Nephron (organoid): ENCODE measurements around the gene OAS3.

Experiments used
- H3K27ac Mint-ChIP-seq, 3 experiments: 2 replicates each; pipeline ENCODE4 v1.8.0; 2020; ENCODE audit warnings: mixed read lengths in 3 of 3, mild to moderate bottlenecking in 2 of 3, moderate library complexity in 1 of 3
- H3K27me3 Mint-ChIP-seq: 2 replicates; pipeline ENCODE4 v1.8.0; 2021; ENCODE audit warnings: low read depth, mild to moderate bottlenecking, moderate library complexity, mixed read lengths
- H3K36me3 Mint-ChIP-seq: 2 replicates; pipeline ENCODE4 v1.8.0; 2020; ENCODE audit warnings: low read depth, mixed read lengths
- H3K4me1 Mint-ChIP-seq: 2 replicates; pipeline ENCODE4 v1.8.0; 2020; ENCODE audit warnings: mixed read lengths
- H3K4me3 Mint-ChIP-seq, 3 experiments: 2 replicates each; pipeline ENCODE4 v1.8.0; 2020; ENCODE audit warnings: mild to moderate bottlenecking in 3 of 3, mixed read lengths in 3 of 3, moderate library complexity in 2 of 3
- H3K9me3 Mint-ChIP-seq: 2 replicates; pipeline ENCODE4 v1.8.0; 2020; ENCODE audit warnings: mixed read lengths
- TF ChIP-seq, protein P1 (sequence below), 3 experiments: fragments of 200-600 bp; sonication (generic); IDR thresholded peaks; one replicate each; pipeline ENCODE4 v1.5.0; 2021; ENCODE audit warnings: antibody characterized with exemption in 3 of 3; ENCODE audit not compliant: unreplicated experiment in 3 of 3

OAS3 gene

DNA sequence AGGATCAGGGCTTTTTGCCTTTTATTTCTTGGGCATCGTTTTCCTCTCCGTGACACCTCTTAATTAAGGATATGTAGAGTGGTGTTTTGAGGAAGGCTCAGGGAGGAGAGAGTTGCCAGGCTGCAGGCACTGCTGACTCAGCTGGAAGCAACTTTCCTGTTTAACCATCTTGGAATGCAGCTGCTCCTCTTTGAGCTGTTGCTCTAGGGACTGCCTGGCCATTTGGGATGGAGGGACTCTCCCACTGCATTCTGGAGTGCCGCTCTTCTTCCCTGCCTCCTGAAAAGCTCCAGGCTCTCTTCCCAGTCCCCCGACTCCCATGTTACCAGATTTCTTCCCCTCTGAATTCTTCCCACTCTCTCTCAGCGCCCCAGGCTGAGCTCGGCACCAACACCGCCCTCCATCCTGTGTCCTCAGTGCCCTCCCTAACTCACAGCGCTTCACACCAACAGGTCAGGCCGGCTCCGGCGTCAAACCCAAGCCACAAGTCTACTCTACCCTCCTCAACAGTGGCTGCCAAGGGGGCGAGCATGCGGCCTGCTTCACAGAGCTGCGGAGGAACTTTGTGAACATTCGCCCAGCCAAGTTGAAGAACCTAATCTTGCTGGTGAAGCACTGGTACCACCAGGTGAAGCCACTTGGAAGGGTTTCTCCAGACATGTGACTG is 5.9 kb downstream of the OAS3 start:
- TF ChIP-seq, protein P1, sequence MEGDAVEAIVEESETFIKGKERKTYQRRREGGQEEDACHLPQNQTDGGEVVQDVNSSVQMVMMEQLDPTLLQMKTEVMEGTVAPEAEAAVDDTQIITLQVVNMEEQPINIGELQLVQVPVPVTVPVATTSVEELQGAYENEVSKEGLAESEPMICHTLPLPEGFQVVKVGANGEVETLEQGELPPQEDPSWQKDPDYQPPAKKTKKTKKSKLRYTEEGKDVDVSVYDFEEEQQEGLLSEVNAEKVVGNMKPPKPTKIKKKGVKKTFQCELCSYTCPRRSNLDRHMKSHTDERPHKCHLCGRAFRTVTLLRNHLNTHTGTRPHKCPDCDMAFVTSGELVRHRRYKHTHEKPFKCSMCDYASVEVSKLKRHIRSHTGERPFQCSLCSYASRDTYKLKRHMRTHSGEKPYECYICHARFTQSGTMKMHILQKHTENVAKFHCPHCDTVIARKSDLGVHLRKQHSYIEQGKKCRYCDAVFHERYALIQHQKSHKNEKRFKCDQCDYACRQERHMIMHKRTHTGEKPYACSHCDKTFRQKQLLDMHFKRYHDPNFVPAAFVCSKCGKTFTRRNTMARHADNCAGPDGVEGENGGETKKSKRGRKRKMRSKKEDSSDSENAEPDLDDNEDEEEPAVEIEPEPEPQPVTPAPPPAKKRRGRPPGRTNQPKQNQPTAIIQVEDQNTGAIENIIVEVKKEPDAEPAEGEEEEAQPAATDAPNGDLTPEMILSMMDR (IDR thresholded peaks at IDR 0.05; ENCODE audit: unreplicated experiment in 3 of 3), result no peak
- no peak overlapping the region for H3K27ac Mint-ChIP-seq
- no peaks in the 10 kb centered on the region for H3K36me3 Mint-ChIP-seq
- peaks cover 26% of the 10 kb centered on the region for H3K27me3 Mint-ChIP-seq
- H3K4me3 Mint-ChIP-seq, result no peak overlapping the region
- H3K4me1 Mint-ChIP-seq, result no peaks in the 10 kb centered on the region
- no peaks in the 10 kb centered on the region for H3K9me3 Mint-ChIP-seq

DNA sequence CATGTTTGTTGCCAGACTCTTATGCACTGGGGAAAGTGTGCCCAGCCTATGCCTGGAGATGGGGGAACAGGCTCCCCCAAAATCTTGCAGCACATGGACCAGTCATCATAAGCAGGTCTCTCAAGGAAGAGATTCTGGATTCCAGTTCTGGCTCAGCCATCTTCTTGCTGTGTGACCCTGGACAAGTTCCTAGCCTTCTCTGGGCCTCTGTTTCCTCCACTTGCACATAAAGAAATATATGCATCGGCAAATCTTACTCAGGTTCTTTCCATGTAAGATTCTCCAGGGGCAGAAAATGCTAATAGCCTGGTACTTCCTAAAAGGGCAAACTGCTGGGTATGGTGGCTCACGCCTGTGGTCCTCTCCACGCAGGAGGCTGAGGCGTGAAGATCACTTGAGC is 7.2 kb downstream of the OAS3 start:
- TF ChIP-seq, protein P1 (IDR thresholded peaks at IDR 0.05; ENCODE audit: unreplicated experiment in 3 of 3), result no peak
- H3K36me3 Mint-ChIP-seq, result no peaks in the 10 kb centered on the region
- H3K4me3 Mint-ChIP-seq, result no peak overlapping the region
- H3K4me1 Mint-ChIP-seq, result no peaks in the 10 kb centered on the region
- no peak overlapping the region for H3K27ac Mint-ChIP-seq
- H3K27me3 Mint-ChIP-seq, result peaks cover 16% of the 10 kb centered on the region
- H3K9me3 Mint-ChIP-seq, result no peaks in the 10 kb centered on the region

DNA sequence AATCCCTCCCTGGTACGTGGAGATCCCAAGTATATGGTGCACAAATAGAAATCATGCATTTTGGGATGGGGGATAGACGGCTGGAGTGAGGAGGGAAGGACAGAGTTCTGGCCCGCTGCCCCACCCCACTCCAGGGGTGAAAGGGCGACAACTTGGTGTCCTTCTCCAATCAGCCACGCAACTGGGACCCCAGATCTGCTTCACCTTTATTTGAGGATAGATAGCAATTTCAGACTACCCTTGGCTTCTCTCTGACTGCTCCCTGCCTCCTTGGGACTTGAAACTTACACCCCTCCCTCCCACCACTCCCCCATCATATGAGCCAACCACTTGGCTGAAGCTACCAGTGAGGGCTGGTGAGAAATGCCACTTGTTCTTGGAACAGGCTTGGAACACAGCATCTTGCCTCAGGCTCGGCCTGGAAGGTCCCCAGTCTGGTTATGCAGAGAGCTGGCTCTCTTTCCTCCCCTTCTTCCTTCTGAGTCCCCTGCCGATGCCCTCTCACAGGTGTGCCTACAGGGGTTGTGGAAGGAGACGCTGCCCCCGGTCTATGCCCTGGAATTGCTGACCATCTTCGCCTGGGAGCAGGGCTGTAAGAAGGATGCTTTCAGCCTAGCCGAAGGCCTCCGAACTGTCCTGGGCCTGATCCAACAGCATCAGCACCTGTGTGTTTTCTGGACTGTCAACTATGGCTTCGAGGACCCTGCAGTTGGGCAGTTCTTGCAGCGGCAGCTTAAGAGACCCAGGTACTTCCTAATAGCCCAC is 8.1 kb downstream of the OAS3 start:
- no peaks in the 10 kb centered on the region for H3K36me3 Mint-ChIP-seq
- no peaks in the 10 kb centered on the region for H3K4me1 Mint-ChIP-seq
- TF ChIP-seq, protein P1 (IDR thresholded peaks at IDR 0.05; ENCODE audit: unreplicated experiment in 3 of 3), result no peak
- H3K4me3 Mint-ChIP-seq, result no peak overlapping the region
- peaks cover 11% of the 10 kb centered on the region for H3K27me3 Mint-ChIP-seq
- no peak overlapping the region for H3K27ac Mint-ChIP-seq
- no peaks in the 10 kb centered on the region for H3K9me3 Mint-ChIP-seq

DNA sequence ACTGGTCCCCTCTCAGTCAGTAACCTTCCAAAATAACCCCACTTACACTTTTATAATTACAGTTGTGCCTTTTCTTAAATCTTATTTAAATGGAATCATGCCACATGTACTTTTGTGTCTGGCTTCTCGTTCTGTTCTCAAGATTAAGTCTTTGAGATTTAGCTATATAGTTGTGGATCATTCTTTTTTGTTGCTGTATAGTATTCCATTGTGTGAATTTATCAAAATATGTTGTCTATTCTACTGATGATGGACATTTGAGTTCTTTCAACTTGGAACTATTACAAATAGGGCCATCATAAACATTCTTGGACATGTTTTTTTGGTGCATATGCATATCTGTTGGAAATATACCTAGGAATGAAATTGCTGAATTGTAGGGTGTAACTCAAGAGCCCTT is 9.0 kb downstream of the OAS3 start:
- H3K27ac Mint-ChIP-seq, result no peak overlapping the region
- H3K27me3 Mint-ChIP-seq, result peaks cover 11% of the 10 kb centered on the region
- H3K4me3 Mint-ChIP-seq, result no peak overlapping the region
- TF ChIP-seq, protein P1 (IDR thresholded peaks at IDR 0.05; ENCODE audit: unreplicated experiment in 3 of 3), result no peak
- no peaks in the 10 kb centered on the region for H3K9me3 Mint-ChIP-seq
- H3K4me1 Mint-ChIP-seq, result no peaks in the 10 kb centered on the region
- H3K36me3 Mint-ChIP-seq, result no peaks in the 10 kb centered on the region

DNA sequence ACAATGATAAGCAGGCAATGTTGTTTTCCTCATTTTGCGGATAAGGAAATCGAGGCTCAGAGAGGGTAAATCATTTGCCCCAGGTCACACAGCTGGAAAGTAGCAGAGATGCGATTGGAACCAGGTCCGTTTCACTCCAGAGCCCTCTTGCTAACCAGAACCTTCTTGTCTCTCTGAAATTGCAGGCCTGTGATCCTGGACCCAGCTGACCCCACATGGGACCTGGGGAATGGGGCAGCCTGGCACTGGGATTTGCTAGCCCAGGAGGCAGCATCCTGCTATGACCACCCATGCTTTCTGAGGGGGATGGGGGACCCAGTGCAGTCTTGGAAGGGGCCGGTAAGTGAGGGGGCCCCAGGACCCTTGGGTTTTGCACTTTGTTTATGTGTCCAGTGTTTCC is 9.5 kb downstream of the OAS3 start:
- Mint-ChIP-seq H3K27me3 (peaks cover 11% of the 10 kb centered on the region), H3K4me1 (no peaks in the 10 kb centered on the region), H3K4me3 (no peak overlapping the region), H3K9me3 (peaks cover 3% of the 10 kb centered on the region), H3K27ac (no peak overlapping the region), H3K36me3 (no peaks in the 10 kb centered on the region)
- TF ChIP-seq, protein P1 (IDR thresholded peaks at IDR 0.05; ENCODE audit: unreplicated experiment in 3 of 3), result no peak

DNA sequence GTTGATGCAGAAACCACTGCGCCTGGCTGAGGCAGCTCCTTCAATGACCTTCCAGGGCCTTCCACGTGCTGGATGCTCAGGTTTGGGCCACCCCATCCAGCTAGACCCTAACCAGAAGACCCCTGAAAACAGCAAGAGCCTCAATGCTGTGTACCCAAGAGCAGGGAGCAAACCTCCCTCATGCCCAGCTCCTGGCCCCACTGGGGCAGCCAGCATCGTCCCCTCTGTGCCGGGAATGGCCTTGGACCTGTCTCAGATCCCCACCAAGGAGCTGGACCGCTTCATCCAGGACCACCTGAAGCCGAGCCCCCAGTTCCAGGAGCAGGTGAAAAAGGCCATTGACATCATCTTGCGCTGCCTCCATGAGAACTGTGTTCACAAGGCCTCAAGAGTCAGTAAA is 10.5 kb downstream of the OAS3 start:
- Mint-ChIP-seq H3K36me3 (no peaks in the 10 kb centered on the region), H3K4me3 (no peak overlapping the region), H3K9me3 (peaks cover 3% of the 10 kb centered on the region), H3K27ac (no peak overlapping the region), H3K4me1 (no peaks in the 10 kb centered on the region), H3K27me3 (peaks cover 11% of the 10 kb centered on the region)
- TF ChIP-seq, protein P1 (IDR thresholded peaks at IDR 0.05; ENCODE audit: unreplicated experiment in 3 of 3), result no peak
